Colon (tissue), 2 donors: ENCODE results near the gene PKM.

ENCODE experiments used
- FAIRE-seq: peaks from 2 replicates; lab custom pipeline; 2012; peaks lifted over from hg19 to GRCh38; lab: Jason Lieb, UNC
- donor health status: control.
- donor health status: control.

PKM gene

DNA sequence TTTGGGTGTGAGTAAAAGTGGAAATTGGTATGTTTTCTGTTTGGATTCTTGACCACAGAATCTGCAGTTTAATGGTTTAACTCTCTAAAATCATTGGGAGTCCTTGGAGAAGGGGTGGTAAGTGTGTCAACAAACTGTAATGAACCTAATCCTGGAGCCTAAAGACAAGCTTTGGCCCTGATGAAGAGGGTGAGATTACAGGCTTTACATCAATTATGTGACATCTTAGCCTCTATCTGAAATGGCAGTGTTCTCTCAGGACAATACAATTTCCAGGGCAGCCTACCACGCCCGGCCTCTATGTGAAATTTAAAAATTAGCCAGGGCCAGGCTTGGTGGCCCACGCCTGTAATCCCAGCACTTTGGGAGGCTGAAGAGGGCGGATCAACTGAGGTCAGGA, 4.3 kb upstream of the PKM start:
- no peak for FAIRE-seq

DNA sequence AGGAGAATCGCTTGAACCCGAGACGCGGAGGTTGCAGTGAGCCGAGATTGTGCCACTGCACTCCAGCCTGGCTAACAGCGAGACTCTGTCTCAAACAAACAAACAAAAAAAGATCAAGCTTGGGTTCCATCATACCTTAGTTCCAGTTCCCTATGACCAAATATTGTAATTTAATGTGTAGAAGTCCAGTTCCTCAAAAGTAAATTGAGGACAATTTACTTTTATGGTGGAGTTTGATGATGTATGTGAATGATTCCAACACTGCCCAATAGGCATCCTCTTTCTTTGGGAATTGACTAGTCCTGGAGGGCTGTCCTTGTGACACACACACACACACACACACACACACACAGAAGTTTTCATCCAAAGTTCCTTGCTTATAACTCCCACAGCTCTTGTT, 2.8 kb upstream of the PKM start:
- FAIRE-seq, result no peak

DNA sequence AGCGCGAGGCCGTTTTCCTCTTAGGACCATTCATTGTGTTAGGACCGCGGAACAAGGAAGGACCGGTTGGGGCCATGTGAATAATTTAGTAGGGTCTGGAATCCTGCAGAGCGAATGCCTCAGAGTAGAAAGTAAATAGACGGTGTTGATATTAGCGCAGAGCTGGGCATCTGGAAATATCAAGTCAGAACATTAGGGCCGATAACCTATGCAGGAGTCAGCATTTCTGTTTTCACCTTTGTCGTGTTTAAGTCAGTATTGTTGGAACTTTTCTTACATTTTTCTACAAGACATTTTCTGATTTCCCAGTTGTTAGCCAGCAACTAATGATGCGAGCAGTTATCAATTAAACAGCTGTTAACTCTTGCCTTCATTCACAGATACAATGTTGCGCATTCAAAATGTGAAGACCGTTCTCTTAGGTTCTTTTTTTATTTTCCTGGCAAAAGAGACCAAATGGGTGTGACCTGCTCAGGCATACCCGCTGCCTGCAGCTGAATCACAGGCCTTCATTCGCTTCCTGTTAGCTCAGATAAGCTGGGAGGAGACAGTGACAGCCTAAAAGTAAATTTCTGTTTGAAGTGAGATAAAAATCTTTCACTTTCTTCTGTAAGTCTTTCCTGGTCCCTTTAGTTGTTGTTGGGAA, 966 bp upstream of the PKM start:
- no peak for FAIRE-seq

DNA sequence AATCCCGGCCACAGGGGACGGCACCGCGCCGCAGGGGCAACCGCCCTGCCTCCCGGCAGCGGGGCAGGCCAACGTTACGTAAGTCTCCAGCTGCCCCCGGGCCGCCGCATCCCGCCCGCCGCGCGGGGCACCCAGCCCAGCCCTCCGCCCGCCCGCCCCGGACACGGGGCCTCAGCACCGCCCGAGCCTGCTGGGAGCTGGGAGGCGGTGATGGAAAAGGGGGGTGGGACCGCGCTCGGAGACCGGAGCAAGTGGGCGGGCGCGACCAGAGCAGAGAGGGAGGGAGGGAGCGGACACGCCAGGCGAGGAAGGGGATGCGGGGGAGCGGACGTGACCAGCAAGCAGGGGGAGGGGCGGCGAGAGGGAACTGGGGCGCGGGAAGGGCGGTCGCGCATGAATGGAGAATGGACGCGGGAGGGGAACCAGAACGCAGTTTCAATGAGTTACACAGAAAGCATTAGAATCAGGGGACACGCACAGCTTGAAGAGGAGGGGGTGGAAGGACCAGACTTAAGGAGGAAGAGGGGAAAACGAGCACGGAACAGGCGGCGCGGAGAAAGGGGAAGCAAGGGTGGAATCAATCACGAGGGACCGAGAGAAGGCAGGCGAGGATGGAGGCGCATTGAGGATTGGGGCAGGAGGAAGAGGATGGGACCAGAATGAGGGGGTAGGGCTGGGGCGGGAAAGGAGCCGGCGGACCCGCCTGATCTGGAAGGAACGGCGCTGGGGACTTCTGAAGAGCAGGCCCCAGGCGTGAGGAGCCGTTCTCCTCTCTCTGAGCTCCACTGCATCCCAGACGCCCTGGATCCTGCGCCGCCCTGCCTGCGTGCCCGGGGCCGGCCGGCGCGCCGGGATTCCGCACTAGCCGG, 559 bp downstream of the PKM start:
- no peak for FAIRE-seq

DNA sequence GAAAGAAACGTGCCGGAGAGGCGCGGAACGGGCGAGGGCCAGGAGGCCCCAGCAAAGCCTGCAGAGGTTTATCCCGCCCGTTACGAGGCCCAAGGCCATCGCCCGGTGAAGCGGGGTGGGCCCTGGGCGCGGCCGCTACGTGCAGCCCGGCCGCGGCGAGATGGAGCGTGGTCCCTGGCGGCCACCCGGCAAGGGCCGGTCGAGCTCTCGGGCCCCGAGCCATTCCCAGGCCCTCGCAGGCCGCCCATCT, 1.1 kb downstream of the PKM start:
- no peak for FAIRE-seq

DNA sequence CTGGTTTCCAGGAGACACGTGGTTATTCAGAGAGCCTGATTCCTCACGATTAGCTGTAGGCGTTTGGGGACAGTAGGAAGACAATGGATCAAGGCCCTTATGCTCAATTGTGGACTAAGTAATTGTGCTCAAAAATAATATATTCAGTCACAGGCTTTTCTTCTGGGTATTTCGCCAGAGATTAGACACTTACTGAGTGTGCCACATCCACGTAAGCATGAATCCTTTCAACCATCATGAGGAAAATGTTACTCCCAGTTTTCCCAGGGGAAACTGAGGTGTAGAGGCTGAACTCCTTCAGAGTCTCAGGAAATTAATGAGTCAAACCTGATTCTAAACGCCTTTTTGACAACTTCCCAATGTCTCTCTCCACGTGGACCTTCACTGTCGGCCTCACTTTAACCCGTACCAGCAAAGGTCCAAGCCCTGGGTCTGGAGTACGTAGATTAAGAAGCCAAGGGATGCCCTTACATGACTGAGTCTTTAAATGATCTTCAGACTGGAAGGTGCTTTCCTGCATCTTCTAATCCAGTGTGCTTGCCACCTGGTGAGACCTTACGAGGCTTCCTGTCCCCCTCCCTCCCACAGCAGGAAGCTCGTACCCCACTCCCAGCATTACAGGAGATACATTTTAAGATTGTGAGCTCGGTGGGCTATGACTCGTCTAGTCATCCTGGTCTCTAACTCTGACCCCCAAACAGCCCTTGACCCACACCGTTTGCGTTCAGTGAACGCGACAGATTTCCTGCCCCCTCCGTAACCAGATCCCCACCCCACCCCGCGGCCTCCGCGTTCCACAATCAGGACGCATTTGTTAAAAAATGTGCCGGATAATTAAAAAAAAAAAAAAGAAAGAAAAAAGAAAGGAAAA, 1.7 kb downstream of the PKM start:
- no peak for FAIRE-seq

DNA sequence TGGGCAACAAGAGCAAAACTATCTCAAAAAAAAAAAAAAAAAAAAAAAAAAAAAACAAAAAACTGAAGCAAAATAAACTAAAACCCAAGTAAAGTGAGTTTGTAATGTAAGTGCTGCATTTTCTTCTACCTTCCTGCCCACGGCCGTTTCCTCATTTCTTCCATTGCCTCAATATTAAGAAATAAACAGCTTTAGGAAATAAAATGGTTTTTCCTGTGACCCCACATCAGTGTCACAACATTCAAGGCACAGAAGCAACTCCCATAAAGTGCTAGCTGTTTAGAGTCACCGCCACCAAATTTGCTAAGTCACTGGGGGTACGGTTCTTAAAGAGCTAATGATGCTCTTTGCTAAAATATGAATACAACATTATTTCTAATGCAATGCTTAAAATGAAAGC, 3.3 kb downstream of the PKM start:
- no peak for FAIRE-seq

DNA sequence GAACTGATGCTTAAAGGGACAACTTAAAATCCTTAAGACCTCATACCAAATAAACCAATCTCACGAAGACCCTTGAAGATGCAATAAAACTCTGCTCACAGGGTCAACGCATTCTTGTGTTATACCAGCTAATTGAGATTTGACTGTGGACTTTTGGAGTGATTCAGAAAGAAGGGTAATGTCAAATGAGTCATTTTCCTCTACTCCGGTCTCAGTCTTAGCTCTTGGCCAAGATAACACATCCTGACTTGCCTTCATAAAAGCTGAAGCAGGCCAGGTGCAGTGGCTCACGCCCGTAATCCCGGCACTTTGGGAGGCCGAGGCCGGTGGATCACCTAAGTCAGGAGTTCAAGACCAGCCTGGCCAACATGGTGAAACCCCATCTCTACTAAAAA, 3.8 kb downstream of the PKM start:
- FAIRE-seq, result no peak

DNA sequence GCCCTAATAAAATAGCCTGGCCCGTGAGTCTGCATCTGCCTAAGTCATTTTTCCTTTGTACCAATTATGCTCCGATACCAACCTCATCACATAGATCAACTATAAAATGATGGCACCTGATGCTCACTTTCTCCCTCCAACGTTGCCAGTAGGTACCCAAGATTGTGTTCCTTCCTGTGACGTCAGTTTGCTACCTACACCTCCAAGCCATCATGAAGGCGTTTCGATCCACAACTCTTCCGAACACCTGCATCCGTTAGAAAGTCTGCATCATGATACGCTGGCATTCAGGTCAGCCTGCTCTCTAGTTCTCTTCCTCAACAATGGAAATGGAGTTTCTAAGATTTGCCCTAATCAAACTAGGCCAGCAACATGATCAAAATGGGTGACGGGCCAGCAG, 7.7 kb downstream of the PKM start:
- FAIRE-seq, result no peak

DNA sequence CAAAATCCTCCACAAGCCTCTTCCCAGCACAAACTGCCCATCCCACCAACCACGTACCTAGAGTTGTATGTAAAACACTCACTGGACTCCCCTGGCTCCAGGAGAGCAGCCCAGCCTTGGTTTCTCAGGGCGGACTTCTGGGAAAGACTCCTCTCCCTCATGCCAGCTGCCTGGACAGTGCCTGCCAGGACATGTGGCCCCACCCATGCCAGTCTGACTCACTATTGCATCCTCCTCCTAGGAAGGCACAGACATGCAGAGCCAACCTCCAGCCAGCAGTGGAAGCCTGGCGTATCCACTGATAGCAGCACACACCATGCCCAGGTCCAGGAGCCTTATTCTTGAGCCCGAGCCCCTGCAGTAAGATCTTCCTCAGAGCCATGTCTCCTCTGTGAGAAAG, 8.6 kb downstream of the PKM start:
- FAIRE-seq, result no peak

DNA sequence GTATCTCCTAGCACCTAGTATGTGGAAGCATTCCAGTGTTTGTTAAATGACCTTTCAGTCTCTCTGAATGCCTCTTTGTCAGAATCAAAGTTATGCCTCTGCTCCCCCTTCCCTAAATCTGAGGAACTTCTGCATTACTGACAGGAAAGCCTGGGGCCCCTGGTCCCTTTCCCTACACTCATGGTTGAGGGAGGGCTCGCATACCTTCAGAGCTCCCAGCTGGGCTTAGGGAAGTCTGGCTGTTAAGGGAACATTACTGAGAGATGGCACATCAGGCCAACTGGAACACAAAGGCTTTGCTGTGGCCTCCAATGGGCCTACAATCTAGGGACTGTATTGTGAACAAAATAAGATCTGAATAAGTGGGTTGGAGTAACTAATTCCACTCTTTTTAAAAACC, 10.3 kb downstream of the PKM start:
- no peak for FAIRE-seq

DNA sequence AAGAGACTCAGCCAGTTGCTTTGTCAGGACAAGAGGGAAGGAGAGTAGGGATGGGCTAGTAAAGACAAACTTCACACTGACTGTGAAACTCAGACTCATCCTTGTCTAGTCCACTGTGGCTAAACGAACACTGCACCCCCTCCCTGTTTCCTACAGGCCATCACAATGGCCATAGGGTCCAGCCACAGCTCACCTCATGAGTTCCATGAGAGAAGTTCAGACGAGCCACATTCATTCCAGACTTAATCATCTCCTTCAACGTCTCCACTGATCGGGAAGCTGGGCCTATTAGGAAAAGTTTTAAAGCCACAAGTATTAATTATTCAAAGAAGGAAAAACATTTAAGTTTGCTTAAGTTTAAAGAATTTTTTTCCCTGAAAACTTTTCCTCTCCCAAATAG, 13.8 kb downstream of the PKM start:
- FAIRE-seq, result no peak

DNA sequence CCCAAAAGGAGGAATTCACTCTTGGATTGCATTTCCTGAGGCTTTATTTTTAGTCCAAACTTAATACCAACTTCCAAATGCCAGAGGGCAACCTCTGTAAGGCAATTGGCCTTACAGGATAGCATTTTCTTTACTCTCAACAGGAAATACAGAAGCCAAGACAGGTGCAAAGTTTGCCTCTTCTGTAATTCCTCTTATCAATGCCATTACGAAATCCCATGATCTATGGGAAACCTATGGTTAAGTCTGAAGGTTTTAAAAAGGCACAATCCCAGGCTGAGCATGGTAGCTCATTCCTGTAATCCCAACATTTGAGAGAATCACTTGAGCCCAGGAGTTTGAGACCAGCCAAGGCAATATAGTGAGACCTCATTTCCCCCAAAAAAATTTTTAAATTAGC, 14.9 kb downstream of the PKM start:
- no peak for FAIRE-seq

DNA sequence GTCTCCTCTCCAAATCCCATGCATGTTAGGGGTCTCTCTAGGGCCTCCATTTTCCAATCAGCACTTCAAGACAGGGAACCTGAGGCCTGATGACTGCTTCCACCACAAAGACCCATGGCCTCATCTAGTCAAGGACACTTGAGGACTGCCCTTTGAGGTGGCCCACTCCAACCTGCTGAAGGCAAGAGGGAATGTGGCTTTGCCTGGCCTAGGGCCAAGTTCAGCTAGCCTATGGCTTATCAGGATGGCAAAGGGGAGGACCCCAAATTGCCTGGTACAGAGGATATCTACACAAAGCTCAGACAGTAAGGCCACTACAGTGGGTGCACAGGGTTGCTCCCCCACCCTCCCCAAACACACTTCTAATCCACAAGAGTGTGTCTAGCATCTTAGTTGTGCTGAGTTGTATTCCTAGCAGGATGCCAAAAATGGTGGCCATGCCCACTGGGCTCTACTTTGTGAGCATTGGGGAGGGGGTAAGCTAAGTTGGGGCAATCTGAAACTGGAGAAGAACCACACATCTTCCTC, 23.4 kb downstream of the PKM start:
- FAIRE-seq, result no peak

DNA sequence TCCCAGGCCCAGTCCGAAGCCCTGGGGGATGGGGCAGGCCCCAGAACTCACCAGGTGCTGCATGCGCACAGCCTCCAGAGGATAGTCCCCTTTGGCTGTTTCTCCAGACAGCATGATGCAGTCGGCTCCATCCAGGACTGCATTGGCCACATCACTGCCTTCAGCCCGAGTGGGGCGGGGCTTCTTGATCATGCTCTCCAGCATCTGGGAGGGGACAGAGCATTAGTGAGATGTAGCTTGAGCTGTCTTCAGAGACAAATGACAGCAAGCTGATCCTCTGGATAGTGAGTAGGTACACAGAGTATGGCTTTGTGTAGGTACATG, 24.4 kb downstream of the PKM start:
- no peak for FAIRE-seq

DNA sequence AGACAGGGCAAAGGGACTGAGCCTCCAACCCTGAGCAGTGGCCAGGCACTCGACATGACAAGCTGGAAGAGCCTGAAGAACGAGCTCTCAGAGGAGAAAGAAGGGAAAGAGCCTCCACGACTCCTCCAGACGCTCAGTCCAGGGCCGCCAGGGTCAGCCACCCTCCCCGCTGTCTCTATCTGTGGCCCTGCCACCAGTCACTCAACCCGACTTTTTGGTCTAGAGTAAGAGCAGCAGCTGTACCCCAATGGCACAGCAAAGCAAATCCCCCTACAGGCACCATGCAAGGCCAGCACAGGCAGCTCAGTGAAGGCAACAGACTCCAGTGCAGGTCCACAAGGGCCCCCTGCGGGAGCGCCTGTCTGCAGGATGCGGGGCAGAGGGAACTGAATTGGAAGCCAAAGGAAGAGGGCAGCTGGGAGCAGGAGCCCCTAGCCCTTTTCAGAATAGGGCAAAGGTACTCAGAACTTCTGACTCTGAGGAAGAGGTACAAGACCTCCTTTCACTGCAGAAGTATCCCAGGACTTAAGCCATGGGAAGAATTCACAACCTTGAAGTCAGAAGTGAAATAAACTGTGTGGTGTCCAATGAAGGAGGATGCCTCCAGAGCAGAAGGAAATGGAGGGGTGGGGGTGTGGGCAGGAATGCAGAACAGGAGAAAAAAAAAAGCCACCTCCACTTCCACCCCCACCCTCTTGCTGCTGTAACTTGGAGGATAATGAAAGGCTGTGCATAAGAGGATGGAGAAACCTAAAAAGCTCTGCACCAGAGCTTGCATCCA, 24.9 kb downstream of the PKM start:
- no peak for FAIRE-seq

DNA sequence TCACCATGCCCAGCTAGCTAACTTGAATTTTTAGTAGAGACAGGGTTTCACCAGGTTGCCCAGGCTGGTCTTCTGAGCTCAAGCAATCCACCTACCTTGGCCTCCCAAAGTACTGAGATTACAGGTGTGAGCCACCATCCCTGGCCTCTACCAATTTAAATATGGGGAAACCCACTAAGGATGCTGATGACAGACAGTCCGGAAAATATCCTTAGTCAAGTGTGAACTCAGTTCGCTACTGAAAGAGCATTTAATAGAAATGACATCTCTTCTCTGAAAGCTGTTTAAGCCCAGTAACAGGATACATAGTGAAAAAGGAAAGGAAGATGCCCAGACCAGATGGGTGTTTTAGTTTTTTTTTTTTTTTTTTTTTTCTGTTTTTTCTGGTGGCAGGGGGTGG, 25.7 kb downstream of the PKM start:
- no peak for FAIRE-seq

DNA sequence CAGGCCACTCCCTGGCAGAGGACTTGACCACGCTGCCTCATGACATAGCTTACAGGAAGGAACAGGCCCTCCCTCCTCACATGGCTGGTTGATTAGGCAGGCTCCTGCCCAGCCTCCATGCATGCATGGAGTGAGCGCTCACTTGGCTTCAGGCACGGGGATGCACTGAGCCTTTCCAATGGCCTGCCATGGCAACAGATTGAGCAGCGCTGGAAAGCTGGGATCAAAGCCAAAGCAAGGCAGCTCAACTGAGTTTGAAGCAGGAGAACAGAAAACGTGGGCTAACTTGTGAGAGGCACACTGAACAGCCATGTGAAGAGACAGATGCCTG, 27.5 kb downstream of the PKM start:
- FAIRE-seq, result no peak

DNA sequence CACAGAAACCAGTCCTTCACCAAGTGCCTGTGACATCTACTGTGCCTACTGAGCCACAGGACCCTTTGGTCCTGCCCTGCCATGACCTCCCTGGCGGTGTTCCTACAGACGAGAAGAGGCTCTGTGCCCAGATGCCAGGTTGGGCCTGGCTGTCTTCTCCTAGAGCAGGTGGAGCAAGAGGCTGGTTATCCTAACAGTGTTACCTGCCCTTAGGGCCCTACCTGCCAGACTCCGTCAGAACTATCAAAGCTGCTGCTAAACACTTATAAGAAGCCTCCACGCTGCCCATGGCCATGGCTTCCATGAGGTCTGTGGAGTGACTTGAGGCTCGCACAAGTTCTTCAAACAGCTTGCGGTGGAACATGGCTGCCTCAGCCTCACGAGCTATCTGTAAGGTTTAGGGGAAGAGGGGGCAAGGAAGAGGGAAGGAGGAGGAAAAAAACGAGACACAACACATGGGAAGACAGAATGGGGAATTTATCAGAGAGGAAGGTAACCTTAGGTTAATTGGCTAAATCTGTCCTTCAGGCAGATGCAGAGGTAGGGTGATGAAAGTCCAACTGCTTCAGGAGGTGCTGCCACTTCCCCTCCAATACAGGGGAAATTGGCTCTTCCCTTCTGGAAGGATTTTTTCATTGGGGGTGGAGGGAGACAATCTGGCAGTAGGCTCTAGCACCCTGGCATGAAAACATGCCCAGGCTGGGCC, 28.0 kb downstream of the PKM start:
- no peak for FAIRE-seq

DNA sequence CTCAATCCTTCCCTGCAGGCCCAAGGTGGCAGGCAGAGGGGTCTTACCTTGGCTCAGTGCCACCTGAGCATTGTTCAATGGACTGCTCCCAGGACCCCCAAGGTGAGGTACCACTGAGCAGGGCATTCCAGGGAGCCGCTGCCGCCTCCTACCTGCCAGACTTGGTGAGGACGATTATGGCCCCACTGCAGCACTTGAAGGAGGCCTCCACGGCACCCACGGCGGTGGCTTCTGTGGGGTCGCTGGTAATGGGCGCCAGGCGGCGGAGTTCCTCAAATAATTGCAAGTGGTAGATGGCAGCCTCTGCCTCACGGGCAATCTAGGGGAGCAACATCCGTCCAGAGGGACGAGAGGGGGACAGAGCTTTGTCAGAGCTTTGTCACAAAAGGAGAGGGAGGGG, 28.7 kb downstream of the PKM start:
- no peak for FAIRE-seq

DNA sequence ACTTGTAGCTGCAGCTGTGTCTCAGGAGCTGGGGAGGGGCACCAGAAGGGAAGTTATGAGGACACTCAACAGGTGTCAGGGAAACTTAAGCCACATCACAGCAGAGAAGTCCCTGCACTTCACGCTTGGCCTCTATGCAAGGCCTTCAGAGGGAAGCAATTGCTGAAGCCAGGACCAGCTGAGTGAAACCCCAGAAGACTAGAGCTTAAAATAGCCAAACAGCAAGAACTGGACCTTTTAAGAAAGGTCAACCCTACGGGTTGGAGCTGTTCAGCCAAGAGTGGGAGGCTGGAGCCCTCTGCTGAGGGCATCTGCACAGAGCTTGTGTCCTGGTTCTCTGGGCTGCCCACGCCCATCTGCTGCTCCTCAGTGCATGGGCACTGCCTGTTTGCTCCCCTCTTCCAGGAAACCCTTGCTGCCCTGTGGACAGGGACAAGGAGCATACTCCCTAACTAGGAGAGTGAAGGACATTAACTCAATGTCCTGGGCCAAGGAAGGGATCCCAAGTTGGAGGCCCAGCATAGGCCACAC, 29.5 kb downstream of the PKM start:
- no peak for FAIRE-seq
